UCSD-AML1 (cell line): Measurements from ENCODE around the gene RNF13.
A peak's percentile ranks its signal among the peaks of the same experiment; 100 is the strongest.
"Not testable (repeated sequence)": the region's sequence is repeated elsewhere in the genome, so short reads cannot be mapped to it uniquely, and the experiment has no call there.

Source experiments
- DNase-seq: peaks from one replicate; lab custom pipeline; 2025; ENCODE audit not compliant: unreplicated experiment; lab: John Stamatoyannopoulos, UW

The RNF13 gene

DNA sequence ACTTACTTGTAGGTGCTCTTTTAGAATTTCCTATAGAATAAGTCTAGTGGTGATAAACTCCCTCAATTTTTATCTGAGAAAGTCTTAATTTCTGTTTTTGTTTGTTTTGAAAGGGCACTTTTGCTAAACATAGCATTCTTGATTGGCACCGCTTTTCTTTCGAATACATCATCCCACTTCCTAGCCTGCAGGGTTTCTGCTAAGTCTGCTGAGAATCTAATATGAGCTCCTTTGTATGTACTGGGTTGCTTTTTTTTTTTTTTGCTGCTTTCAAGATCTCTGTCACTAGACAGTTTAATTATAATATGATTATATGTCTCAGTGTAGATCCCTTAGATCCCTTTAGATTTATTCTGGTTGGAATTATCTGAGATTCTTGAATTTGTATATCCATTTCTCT is 136.2 kb downstream of the RNF13 start:
- DNase-seq: no peak

DNA sequence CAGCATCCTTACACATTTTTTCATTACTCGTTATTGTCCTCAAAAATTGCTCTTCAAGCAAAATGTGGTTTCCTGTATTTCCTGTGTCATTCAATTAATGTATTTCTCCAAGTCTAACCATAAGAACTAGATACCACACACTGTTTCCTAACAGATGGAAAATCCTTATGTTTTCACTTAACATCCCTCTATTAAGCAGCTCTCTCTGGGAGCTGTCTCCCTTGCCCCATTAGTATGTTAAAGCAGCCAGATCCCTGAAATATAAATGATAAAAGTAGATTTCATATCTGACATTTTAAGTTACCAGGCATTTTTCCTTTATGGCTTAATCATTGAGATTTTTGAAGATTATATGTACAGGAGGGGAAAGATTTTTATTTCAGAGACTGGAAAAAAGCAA is 141.8 kb downstream of the RNF13 start:
- no peak for DNase-seq

- no peak for DNase-seq
These were observed 142.4 kb downstream of the RNF13 start for GRCh38 chr3:149955449-149955848.

DNA sequence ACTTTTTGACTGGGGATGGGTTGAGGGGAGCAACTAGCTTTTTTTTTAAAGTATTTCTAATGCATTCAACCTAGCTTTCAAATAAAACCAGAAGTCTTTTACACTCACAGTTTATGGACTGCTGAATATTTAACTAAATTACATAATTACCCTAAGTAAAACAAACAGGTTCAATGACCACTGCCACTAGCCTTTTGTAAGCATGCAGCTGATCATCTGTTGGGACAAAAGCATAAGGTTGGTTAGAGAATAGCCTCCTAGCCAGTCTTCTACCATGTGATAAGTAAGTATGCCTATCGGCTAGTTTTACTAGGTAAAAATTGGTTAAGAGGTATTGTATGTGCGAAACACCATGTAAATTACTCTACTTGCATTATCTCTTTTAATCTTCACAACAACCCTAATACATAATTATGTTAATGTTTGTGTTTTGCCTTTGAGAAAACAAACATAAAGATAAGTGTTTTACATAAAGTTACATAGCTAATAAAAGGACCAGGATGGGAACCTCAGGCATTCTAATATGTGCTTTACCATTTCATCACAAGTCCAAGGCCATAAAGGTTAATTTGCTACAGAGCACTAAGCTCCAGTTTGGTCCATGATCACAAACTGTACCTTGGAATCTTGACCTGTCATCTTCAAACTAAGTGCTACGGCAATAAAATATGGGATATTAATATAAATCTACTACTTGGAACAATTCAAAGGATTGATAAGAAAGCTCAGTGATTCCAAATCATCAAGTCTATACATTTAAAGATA is 144.5 kb downstream of the RNF13 start:
- DNase-seq: no peak

- no peak for DNase-seq
These were observed 145.3 kb downstream of the RNF13 start for GRCh38 chr3:149958171-149958796.

DNA sequence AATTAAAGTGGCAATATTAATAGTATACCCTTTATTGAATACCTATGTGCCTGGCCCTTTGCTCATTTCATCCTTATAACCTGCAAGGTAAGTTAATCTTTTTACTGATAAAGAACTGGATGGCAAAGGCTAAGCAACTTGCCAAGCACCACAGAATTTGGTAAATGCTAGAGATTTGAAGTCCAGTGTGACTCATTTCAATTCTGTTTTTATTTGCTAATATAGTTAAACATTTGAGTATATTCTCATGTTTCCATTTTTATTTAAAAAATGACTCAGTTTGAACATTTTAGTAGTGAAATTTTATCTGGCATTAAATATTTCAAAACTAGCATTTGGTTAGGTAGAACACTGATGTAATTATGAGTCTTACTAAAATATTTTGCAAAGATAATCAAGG is 146.4 kb downstream of the RNF13 start:
- no peak for DNase-seq

- DNase-seq: no peak
These were observed 150.5 kb downstream of the RNF13 start for GRCh38 chr3:149963485-149963884.

DNA sequence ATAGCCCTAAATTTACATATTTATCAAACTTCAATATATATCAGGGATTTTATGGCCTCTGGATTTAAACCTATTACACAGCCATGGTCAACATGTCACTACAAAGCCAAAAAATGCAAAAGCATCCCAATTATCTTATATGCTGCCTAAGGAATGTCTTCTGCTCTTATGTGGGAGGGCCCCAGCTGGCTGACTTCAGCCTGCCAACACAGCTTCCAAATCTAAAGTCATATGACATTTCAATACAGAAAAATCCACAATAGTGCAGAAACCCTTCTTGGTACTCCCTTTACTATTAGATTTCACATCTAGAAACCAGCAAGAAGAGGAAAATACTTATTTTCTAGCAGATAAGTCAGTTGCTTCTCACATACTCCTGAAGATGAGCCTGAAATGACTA is 151.3 kb downstream of the RNF13 start:
- DNase-seq: no peak

DNA sequence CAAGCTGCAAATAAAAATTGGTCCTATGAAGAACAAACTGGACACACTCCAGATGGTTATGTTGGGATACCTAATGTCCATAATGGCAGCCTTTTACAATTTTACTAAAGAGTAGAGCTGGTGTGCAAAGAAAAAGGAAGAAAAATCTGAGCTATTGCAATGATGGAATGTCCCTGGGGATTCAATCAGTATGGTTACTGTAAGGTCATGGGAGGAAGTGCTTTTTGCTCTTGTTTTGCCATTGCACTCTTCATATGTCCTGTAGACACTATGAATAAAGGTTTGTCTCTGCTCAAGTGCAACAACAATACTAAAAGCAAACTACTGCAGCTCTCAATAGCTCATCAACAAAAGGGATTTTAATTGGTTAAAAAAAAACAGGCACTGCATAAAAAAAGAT is 152.3 kb downstream of the RNF13 start:
- DNase-seq: no peak

- DNase-seq: no peak
These were observed 154.2 kb downstream of the RNF13 start for GRCh38 chr3:149967086-149967685.

- no peak for DNase-seq
These were observed 155.2 kb downstream of the RNF13 start for GRCh38 chr3:149968216-149968615.

GRCh38 chr3:149969110-149969939 is 156.3 kb downstream of the RNF13 start:
- no peak for DNase-seq

DNA sequence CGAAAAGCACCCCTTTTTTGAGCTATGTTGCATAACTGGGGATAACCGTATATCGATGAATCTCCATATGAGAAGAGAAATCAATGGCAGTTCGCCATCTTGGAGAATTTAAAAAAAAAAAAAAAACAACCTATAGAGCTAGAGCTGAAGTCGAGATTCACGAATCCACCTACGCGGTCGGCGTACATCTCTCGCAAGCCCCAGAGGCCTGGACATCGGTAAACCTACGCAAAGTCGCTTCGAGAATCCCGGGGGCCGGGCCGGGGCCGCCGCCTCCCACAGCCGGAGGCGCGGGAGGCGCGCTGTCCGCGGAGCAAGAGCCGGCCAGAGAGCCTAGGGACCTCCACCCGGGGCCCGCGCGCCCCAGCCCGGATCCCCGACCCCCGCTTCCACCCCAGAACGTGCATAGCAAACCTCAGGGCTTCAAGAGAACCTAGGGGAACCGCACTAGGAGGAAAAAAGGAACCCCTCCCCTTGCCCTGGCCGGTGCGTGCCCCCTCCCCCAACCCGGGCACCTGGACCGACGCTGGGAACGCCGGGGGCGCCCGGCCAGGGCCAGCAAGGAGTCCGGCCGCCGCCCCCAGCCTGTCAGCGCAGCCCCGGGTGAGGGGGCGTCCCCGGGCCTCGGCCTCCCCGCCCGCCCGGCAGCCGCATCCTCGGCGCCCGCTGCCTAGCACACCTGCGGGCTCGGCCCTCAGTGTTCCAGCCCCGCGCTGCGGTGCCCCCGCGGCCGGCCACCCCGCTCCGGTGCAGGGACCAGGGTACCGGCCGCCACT is 157.1 kb downstream of the RNF13 start:
- no peak for DNase-seq

- DNase-seq: peak; percentile 20
These were observed 157.8 kb downstream of the RNF13 start, which contains the start of gene PFN2 for GRCh38 chr3:149970716-149971402. TSS of gene PFN2 (minus strand) at chr3:149970895. CDS start at chr3:149970856, 39 bp downstream.

- no peak for DNase-seq
These were observed 158.5 kb downstream of the RNF13 start for GRCh38 chr3:149971403-149972075.

GRCh38 chr3:149975919-149976318 is 162.9 kb downstream of the RNF13 start:
- DNase-seq: no peak

- DNase-seq: no peak
These were observed 164.4 kb downstream of the RNF13 start for GRCh38 chr3:149977386-149977785.

- DNase-seq: not testable (repeated sequence)
These were observed 169.0 kb downstream of the RNF13 start for GRCh38 chr3:149981979-149982378.

GRCh38 chr3:149983053-149983452 is 170.0 kb downstream of the RNF13 start:
- DNase-seq: not testable (repeated sequence)
